ENCODE results near the gene EXOC3L1. TPM values are rescaled to one million over a fixed set of nuclear protein-coding genes. Genes with fewer than 3 reads are reported as not detected.
A peak's percentile ranks its signal among the peaks of the same experiment; 100 is the strongest.

The EXOC3L1 gene
- total and polyA plus RNA-seq, 7 experiments from 2014 or later = 0.58 to 0.73 TPM; not detected in 5

GRCh38 chr16:67156143-67156844 lies 33.6 kb downstream of the EXOC3L1 start:
- ChIA-PET CTCF (interaction anchor here (0.7 to 2.8 kb wide), 7 partner anchors 13 to 177 kb away, joined by 3 to 24 read pairs (median 6); no protein-coding TSS in a partner anchor), POLR2A (interaction anchor here (0.6 to 2.1 kb wide), 3 partner anchors 47 to 840 kb away, joined by 3 to 7 read pairs (median 3); no protein-coding TSS in a partner anchor)
- Mint-ChIP-seq H3K27ac (peak overlapping the region in 5 of 9 donors; percentile 59 to 99 (median 94)), H3K27me3 (peaks cover 0 to 8% (median 4%) of the 10 kb centered on the region in 5 donors), H3K36me3 (peaks cover 0 to 48% (median 0%) of the 10 kb centered on the region in 5 donors), H3K4me3 (peak overlapping the region in 8 of 10 donors; percentile 21 to 92 (median 54)), H3K9me3 (peaks cover 0 to 1% (median 0%) of the 10 kb centered on the region in 11 donors), H3K4me1 (peaks cover 38 to 62% (median 57%) of the 10 kb centered on the region in 7 donors)
- H3K4me1 ChIP-seq (ENCODE audit: control insufficient read depth in 2 of 2, insufficient read depth in 2 of 2, low read length in 2 of 2) = peaks cover 33 to 36% of the 10 kb centered on the region in 2 donors
- no peaks in the 10 kb centered on the region for H3K27me3 ChIP-seq (ENCODE audit: control insufficient read depth in 2 of 2, insufficient read depth in 2 of 2, low read length in 2 of 2)
- ATAC-seq = no peak
- peaks cover 0 to 3% (median 0%) of the 10 kb centered on the region in 3 experiments for H3K36me3 ChIP-seq (ENCODE audit: control insufficient read depth in 2 of 3, insufficient read depth in 3 of 3, low read length in 3 of 3)
- intact Hi-C loops (cut with micrococcal nuclease) = no loop called here
- peak overlapping the region; percentile 94 for H3K27ac ChIP-seq (ENCODE audit: low read depth, low read length)
- no peaks in the 10 kb centered on the region for H3K9me3 ChIP-seq (ENCODE audit: control insufficient read depth in 2 of 3, low read length in 3 of 3)
- no peak for DNase-seq
- H3K4me3 ChIP-seq (ENCODE audit: low read length) = no peak overlapping the region

GRCh38 chr16:67155295-67156142 lies 34.4 kb downstream of the EXOC3L1 start:
- H3K4me1 ChIP-seq (ENCODE audit: control insufficient read depth in 2 of 2, insufficient read depth in 2 of 2, low read length in 2 of 2) = peaks cover 25 to 36% of the 10 kb centered on the region in 2 donors
- Mint-ChIP-seq H3K27ac (peak overlapping the region in 1 of 9 donors; percentile 99), H3K27me3 (peaks cover 0 to 8% (median 0%) of the 10 kb centered on the region in 5 donors), H3K9me3 (peaks cover 0 to 1% (median 0%) of the 10 kb centered on the region in 11 donors), H3K4me1 (peaks cover 31 to 64% (median 51%) of the 10 kb centered on the region in 7 donors), H3K36me3 (peaks cover 0 to 45% (median 0%) of the 10 kb centered on the region in 5 donors), H3K4me3 (peak overlapping the region in 9 of 10 donors; percentile 27 to 92 (median 67))
- no peak overlapping the region for H3K4me3 ChIP-seq (ENCODE audit: low read length)
- intact Hi-C loops (cut with micrococcal nuclease) = loop anchor here (1.0 kb wide), 5 partner anchors 28 to 208 kb away; partner anchors contain the start of gene MATCAP1 (in 1 of the 2)
- ChIA-PET CTCF (interaction anchor here (0.5 to 2.8 kb wide), 23 partner anchors 10 to 262 kb away, joined by 3 to 24 read pairs (median 4); partner anchors contain the start of genes EXOC3L1 and TMEM208), POLR2A (interaction anchor here (0.5 to 2.1 kb wide), 8 partner anchors 11 to 273 kb away, joined by 3 to 7 read pairs (median 3); no protein-coding TSS in a partner anchor)
- no peak overlapping the region for H3K27ac ChIP-seq (ENCODE audit: low read depth, low read length)
- ATAC-seq (peak; percentile 67), DNase-seq (peak; percentile 58 to 90 (median 79))
- peaks cover 0 to 3% (median 0%) of the 10 kb centered on the region in 3 experiments for H3K36me3 ChIP-seq (ENCODE audit: control insufficient read depth in 2 of 3, insufficient read depth in 3 of 3, low read length in 3 of 3)
- H3K27me3 ChIP-seq (ENCODE audit: control insufficient read depth in 2 of 2, insufficient read depth in 2 of 2, low read length in 2 of 2) = no peaks in the 10 kb centered on the region
- H3K9me3 ChIP-seq (ENCODE audit: control insufficient read depth in 2 of 3, low read length in 3 of 3) = no peaks in the 10 kb centered on the region

GRCh38 chr16:67154578-67155294 lies 35.2 kb downstream of the EXOC3L1 start:
- H3K4me3 ChIP-seq (ENCODE audit: low read length) = no peak overlapping the region
- H3K9me3 ChIP-seq (ENCODE audit: control insufficient read depth in 2 of 3, low read length in 3 of 3) = no peaks in the 10 kb centered on the region
- peaks cover 0 to 8% (median 0%) of the 10 kb centered on the region in 5 donors for H3K27me3 Mint-ChIP-seq
- H3K4me3 Mint-ChIP-seq = peak overlapping the region in 6 of 10 donors; percentile 58 to 88 (median 70)
- peak overlapping the region in 2 of 9 donors; percentile 70 to 77 for H3K27ac Mint-ChIP-seq
- no peak for DNase-seq
- intact Hi-C loops (cut with micrococcal nuclease) = loop anchor here (1.0 kb wide), 5 partner anchors 29 to 207 kb away; partner anchors contain the start of gene MATCAP1 (in 1 of the 2)
- POLR2A ChIA-PET = interaction anchor here (0.5 to 2.1 kb wide), 8 partner anchors 10 to 272 kb away, joined by 3 to 7 read pairs (median 3); no protein-coding TSS in a partner anchor
- peaks cover 0 to 1% (median 0%) of the 10 kb centered on the region in 11 donors for H3K9me3 Mint-ChIP-seq
- ATAC-seq = no peak
- no peak overlapping the region for H3K27ac ChIP-seq (ENCODE audit: low read depth, low read length)
- peaks cover 31 to 64% (median 46%) of the 10 kb centered on the region in 7 donors for H3K4me1 Mint-ChIP-seq
- no peaks in the 10 kb centered on the region for H3K27me3 ChIP-seq (ENCODE audit: control insufficient read depth in 2 of 2, insufficient read depth in 2 of 2, low read length in 2 of 2)
- peaks cover 25 to 36% of the 10 kb centered on the region in 2 donors for H3K4me1 ChIP-seq (ENCODE audit: control insufficient read depth in 2 of 2, insufficient read depth in 2 of 2, low read length in 2 of 2)
- H3K36me3 ChIP-seq (ENCODE audit: control insufficient read depth in 2 of 3, insufficient read depth in 3 of 3, low read length in 3 of 3) = peaks cover 0 to 3% (median 0%) of the 10 kb centered on the region in 3 experiments
- CTCF ChIA-PET = interaction anchor here (0.5 to 2.8 kb wide), 24 partner anchors 8 to 262 kb away, joined by 3 to 24 read pairs (median 4); partner anchors contain the start of genes EXOC3L1 and TMEM208
- peaks cover 0 to 43% (median 0%) of the 10 kb centered on the region in 5 donors for H3K36me3 Mint-ChIP-seq

- peaks cover 0 to 1% (median 0%) of the 10 kb centered on the region in 11 donors for H3K9me3 Mint-ChIP-seq
- Histone ChIP-seq H3K4me1 (ENCODE audit: control insufficient read depth in 2 of 2, insufficient read depth in 2 of 2, low read length in 2 of 2) (peaks cover 3 to 14% of the 10 kb centered on the region in 2 donors), H3K27me3 (ENCODE audit: control insufficient read depth in 2 of 2, insufficient read depth in 2 of 2, low read length in 2 of 2) (no peaks in the 10 kb centered on the region), H3K27ac (ENCODE audit: low read depth, low read length) (no peak overlapping the region), H3K9me3 (ENCODE audit: control insufficient read depth in 2 of 3, low read length in 3 of 3) (no peaks in the 10 kb centered on the region), H3K4me3 (ENCODE audit: low read length) (peak overlapping the region; percentile 63), H3K36me3 (ENCODE audit: control insufficient read depth in 2 of 3, insufficient read depth in 3 of 3, low read length in 3 of 3) (peaks cover 0 to 14% (median 0%) of the 10 kb centered on the region in 3 experiments)
- POLR2A ChIA-PET = interaction anchor here (0.5 to 2.4 kb wide), 6 partner anchors 8 to 123 kb away, joined by 3 to 10 read pairs (median 3); partner anchors contain the start of genes FBXL8 and TRADD
- CTCF ChIA-PET = interaction anchor here (0.7 to 2.4 kb wide), 4 partner anchors 8 to 167 kb away, joined by 4 to 9 read pairs (median 5); partner anchors contain the start of genes FBXL8 and TRADD
- H3K27ac Mint-ChIP-seq = peak overlapping the region in 3 of 9 donors; percentile 32 to 71 (median 51)
- ATAC-seq (no peak), DNase-seq (no peak)
- H3K4me1 Mint-ChIP-seq = peaks cover 13 to 49% (median 25%) of the 10 kb centered on the region in 7 donors
- H3K27me3 Mint-ChIP-seq = peaks cover 0 to 12% (median 6%) of the 10 kb centered on the region in 5 donors
- intact Hi-C loops (cut with micrococcal nuclease) = loop anchor here in 1 of 2 donors (2.0 kb wide), 1 partner anchor 43 kb away; the partner anchor contains the start of gene PHAF1
- H3K36me3 Mint-ChIP-seq = peaks cover 5 to 37% (median 11%) of the 10 kb centered on the region in 5 donors
- peak overlapping the region; percentile 62 to 82 (median 74) for H3K4me3 Mint-ChIP-seq
These were observed 38.4 kb downstream of the EXOC3L1 start for GRCh38 chr16:67151431-67152097.

- DNase-seq = no peak
- no peak within 1 kb of the TSS for H3K27ac ChIP-seq (ENCODE audit: low read depth, low read length)
- H3K4me1 Mint-ChIP-seq = peaks cover 12 to 42% (median 19%) of the 10 kb centered on the region in 7 donors
These were observed 39.0 kb downstream of the EXOC3L1 start, which contains the start of gene B3GNT9 for GRCh38 chr16:67150833-67151396. B3GNT9 (minus strand) TSS chr16:67150998; CDS start chr16:67150485, 513 bp downstream.

More at GRCh38 chr16:67150833-67151396, 39.0 kb downstream of the EXOC3L1 start, which contains the start of gene B3GNT9:
- intact Hi-C loops (cut with micrococcal nuclease) = loop anchor here in 1 of 2 donors (2.0 kb wide), 1 partner anchor 42 kb away; the partner anchor contains the start of gene PHAF1
- Histone ChIP-seq H3K4me3 (ENCODE audit: low read length) (peak within 1 kb of the TSS; percentile 63), H3K36me3 (ENCODE audit: control insufficient read depth in 2 of 3, insufficient read depth in 3 of 3, low read length in 3 of 3) (peaks cover 0 to 20% (median 0%) of the 10 kb centered on the region in 3 experiments), H3K27me3 (ENCODE audit: control insufficient read depth in 2 of 2, insufficient read depth in 2 of 2, low read length in 2 of 2) (no peaks in the 10 kb centered on the region), H3K4me1 (ENCODE audit: control insufficient read depth in 2 of 2, insufficient read depth in 2 of 2, low read length in 2 of 2) (peaks cover 3 to 9% of the 10 kb centered on the region in 2 donors), H3K9me3 (ENCODE audit: control insufficient read depth in 2 of 3, low read length in 3 of 3) (no peaks in the 10 kb centered on the region)
- peaks cover 0 to 12% (median 6%) of the 10 kb centered on the region in 5 donors for H3K27me3 Mint-ChIP-seq
- H3K4me3 Mint-ChIP-seq = peak within 1 kb of the TSS; percentile 62 to 82 (median 74)
- peak within 1 kb of the TSS in 3 of 9 donors; percentile 32 to 71 (median 51) for H3K27ac Mint-ChIP-seq
- H3K36me3 Mint-ChIP-seq = peaks cover 5 to 30% (median 17%) of the 10 kb centered on the region in 5 donors
- POLR2A ChIA-PET = interaction anchor here (0.6 to 2.4 kb wide), 5 partner anchors 8 to 123 kb away, joined by 3 to 10 read pairs (median 3); partner anchors contain the start of genes FBXL8 and TRADD
- CTCF ChIA-PET = interaction anchor here (2.0 to 2.4 kb wide), 3 partner anchors 133 to 166 kb away, joined by 5 to 9 read pairs (median 5); no protein-coding TSS in a partner anchor
- ATAC-seq = peak; percentile 14
- peaks cover 0 to 1% (median 0%) of the 10 kb centered on the region in 11 donors for H3K9me3 Mint-ChIP-seq
